ENCODE results near the gene SLC5A4.
A peak's percentile ranks its signal among the peaks of the same experiment; 100 is the strongest.
"Not testable (repeated sequence)": the region's sequence is repeated elsewhere in the genome, so short reads cannot be mapped to it uniquely, and the experiment has no call there.

Gene SLC5A4

GRCh38 chr22:32255217-32255616 is at the start of gene SLC5A4:
Gene SLC5A4 (minus strand): TSS chr22:32255347. CDS start chr22:32255329, 18 bp downstream.
- in situ Hi-C loops (cut with HindIII; ENCODE audit: low pct_ligation_motif_present, low pct_unique_long_range_greater_than_20kb, low sequenced_read_pairs), result no loop called here
- DNase-seq, result no peak

GRCh38 chr22:32293921-32294320 is 38.8 kb upstream of the SLC5A4 start:
- DNase-seq, result not testable (repeated sequence)

DNA sequence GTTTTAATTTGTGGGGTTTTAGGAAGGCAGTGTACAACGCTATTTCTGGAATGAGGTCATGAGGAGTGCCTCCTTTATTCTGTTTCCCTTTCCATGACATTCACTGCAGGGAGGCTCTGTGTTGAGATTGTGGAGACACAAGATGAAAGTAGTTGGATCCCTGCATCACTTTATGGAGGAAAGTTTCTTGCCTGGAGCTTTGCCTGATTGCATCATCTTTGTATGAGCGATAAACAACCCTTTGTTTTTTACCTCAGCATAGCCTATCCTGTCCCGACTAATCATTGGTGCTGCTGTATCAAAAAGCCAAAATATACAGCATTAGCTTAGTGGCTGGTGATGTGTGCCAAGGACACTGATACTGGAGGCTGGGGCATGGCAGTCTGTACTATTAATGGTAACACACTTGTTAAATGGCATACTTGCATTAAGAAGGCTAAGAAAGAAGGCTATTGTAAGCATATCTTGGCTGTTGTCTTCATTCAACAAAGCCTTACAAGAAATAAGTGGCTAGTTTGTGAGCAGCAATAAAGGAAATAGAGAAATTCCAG is 31.2 kb upstream of the SLC5A4 start:
- DNase-seq, result no peak
- in situ Hi-C loops (cut with HindIII; ENCODE audit: low pct_ligation_motif_present, low pct_unique_long_range_greater_than_20kb, low sequenced_read_pairs), result no loop called here

More at GRCh38 chr22:32293921-32294320, 38.8 kb upstream of the SLC5A4 start:
- in situ Hi-C loops (cut with HindIII; ENCODE audit: low pct_ligation_motif_present, low pct_unique_long_range_greater_than_20kb, low sequenced_read_pairs), result not testable (repeated sequence)

- in situ Hi-C loops (cut with HindIII; ENCODE audit: low pct_ligation_motif_present, low pct_unique_long_range_greater_than_20kb, low sequenced_read_pairs), result no loop called here
- DNase-seq, result peak; percentile 68
These were observed 25.9 kb upstream of the SLC5A4 start for GRCh38 chr22:32281072-32281471.

DNA sequence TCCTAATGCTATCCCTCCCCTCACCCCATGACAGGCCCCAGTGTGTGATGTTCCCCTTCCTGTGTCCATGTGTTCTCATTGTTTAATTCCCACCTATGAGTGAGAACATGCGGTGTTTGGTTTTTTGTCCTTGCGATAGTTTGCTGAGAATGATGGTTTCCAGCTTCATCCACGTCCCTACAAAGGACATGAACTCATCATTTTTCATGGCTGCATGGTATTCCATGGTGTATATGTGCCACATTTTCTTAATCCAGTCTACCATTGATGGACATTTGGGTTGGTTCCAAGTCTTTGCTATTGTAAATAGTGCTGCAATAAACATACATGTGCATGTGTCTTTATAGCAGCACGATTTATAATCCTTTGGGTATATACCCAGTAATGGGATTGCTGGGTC is 20.2 kb upstream of the SLC5A4 start:
- DNase-seq; in situ Hi-C loops (cut with HindIII; ENCODE audit: low pct_ligation_motif_present, low pct_unique_long_range_greater_than_20kb, low sequenced_read_pairs): not testable (repeated sequence)

GRCh38 chr22:32271389-32271788 is 16.2 kb upstream of the SLC5A4 start:
- no peak for DNase-seq
- in situ Hi-C loops (cut with HindIII; ENCODE audit: low pct_ligation_motif_present, low pct_unique_long_range_greater_than_20kb, low sequenced_read_pairs), result no loop called here

- in situ Hi-C loops (cut with HindIII; ENCODE audit: low pct_ligation_motif_present, low pct_unique_long_range_greater_than_20kb, low sequenced_read_pairs), result no loop called here
- no peak for DNase-seq
These were observed 15.7 kb upstream of the SLC5A4 start for GRCh38 chr22:32270641-32271369.

DNA sequence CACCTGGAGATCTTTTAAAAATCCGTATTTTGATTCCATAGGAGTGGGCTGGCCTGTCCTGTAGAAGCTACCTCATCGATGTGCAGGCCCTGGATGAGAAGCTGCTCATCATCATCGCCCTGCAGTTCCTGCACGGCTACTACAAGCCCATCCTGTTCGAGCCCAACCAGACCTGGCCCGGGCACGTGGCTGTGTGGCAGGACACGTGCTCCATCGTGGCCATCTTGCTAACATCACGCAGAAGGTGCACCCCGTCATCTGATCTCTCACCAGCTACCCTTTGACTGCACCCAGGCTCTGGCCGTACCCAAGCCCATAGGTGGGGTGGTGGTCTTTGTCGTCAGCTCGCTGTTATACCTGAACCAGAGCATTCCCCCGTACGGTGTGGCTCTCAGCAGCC is 14.2 kb upstream of the SLC5A4 start:
- no peak for DNase-seq
- in situ Hi-C loops (cut with HindIII; ENCODE audit: low pct_ligation_motif_present, low pct_unique_long_range_greater_than_20kb, low sequenced_read_pairs), result no loop called here

DNA sequence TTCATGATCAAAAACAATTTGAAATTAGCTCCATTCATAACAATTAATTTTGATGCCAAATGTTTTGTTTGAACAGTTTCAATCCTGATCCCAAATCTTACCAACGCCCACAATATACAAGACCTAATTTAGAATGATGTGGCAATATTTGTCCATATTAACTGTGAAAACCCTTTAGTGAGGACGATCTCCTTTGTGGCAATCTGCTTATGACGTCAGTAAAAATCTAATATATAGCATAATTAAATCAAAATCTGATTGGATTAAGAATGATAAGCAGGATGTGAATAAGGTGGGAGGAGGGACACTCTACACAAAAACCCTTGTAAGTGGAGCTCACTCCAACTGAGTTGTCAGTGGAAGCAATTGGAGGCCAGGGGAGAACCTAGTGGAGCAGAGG is 11.9 kb upstream of the SLC5A4 start:
- in situ Hi-C loops (cut with HindIII; ENCODE audit: low pct_ligation_motif_present, low pct_unique_long_range_greater_than_20kb, low sequenced_read_pairs), result no loop called here
- no peak for DNase-seq

DNA sequence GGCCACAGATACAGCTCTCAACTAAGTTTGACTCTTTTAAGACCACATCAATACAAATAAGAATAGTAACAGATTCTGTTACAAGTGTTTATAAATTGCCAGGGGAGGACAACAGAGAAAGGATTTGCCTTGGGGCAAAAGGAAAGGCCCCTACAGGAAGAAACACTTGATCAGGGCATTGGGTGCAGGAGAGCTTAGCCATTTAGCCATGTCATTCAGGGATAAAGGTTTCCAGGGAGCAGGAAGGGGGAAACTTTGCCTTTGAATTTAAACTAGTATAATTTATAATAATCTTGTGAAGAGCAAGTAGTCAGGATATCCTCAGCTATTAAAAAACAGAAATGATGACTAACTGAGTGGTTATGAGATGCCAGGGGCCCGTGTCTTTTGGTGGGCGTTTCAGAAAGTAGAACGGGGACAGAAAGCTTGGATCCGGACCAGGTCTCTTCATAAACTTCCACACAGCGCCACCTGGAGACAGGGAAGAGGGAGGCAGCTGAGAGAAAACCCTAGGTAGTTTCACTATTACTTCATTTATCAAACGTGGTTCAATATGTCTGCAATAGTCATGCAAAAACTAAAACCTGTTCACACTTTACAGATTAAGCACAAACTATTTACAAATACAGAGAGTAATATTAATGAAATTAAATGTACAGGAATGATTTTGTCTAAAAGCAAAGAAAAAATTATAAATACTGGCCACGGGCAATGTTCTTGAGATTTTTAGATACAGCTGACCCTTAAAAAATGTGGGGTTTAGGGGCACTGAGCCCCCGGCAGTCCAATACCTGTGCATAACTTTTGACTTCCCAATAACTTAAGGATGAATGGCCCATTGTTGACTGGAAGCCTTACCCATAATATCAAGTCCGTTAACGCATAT is 11.0 kb upstream of the SLC5A4 start:
- DNase-seq, result peak; percentile 73
- in situ Hi-C loops (cut with HindIII; ENCODE audit: low pct_ligation_motif_present, low pct_unique_long_range_greater_than_20kb, low sequenced_read_pairs), result no loop called here

DNA sequence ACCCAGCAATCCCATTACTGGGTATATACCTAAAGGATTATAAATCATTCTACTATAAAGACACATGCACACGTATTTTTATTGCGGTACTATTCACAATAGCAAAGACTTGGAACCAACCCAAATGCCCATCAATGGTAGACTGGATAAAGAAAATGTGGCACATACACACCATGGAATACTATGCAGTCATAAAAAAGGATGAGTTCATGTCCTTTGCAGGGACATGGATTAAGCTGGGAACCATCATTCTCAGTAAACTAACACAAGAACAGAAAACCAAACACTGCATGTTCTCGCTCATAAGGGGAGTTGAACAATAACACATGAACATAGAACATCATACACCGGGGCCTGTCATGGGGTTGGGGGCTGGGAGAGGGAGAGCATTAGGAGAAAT is 8.5 kb upstream of the SLC5A4 start:
- in situ Hi-C loops (cut with HindIII; ENCODE audit: low pct_ligation_motif_present, low pct_unique_long_range_greater_than_20kb, low sequenced_read_pairs); DNase-seq: not testable (repeated sequence)

DNA sequence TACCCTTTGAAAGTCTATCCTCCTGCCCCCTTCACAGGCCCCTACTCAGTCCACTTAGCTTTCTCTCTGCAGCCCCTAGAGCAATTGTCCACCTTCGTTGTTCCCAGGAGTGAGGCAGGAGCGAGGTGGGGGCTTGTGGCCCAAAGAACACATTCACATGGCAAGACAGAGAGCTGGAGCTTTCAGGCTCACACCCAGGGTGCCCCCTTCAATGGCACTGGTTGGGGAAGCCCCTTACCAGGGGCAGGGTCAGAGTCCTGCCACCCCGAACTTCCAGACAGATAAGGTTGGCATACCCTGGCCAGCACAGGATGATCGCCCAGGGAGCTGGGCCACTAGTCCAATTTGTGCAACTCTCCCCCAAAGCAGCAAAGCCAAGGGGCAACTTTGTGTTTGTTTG is 6.2 kb upstream of the SLC5A4 start:
- no peak for DNase-seq
- in situ Hi-C loops (cut with HindIII; ENCODE audit: low pct_ligation_motif_present, low pct_unique_long_range_greater_than_20kb, low sequenced_read_pairs), result no loop called here

- in situ Hi-C loops (cut with HindIII; ENCODE audit: low pct_ligation_motif_present, low pct_unique_long_range_greater_than_20kb, low sequenced_read_pairs), result no loop called here
- no peak for DNase-seq
These were observed 3.6 kb upstream of the SLC5A4 start for GRCh38 chr22:32258791-32259190.

DNA sequence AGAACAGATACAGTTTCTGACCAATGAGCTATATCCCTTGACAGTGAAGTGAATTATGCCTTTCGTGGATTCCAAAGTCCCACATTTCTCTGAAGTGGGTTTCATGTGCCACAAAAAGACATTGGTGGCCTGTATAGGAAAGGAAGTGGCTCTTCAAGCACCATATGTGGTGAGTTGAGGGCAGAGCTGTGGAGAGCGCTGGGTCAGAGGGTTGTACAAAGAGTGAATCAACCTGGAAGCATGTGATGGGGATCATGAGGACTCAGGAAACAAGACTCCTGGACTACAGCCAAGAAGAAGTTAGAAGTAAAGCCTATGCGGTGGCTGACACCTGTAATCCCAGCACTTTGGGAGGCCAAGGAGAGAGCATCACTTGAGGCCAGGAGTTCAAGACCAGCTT is 579 bp upstream of the SLC5A4 start:
- in situ Hi-C loops (cut with HindIII; ENCODE audit: low pct_ligation_motif_present, low pct_unique_long_range_greater_than_20kb, low sequenced_read_pairs), result no loop called here
- no peak for DNase-seq

GRCh38 chr22:32249231-32249630 is 5.9 kb downstream of the SLC5A4 start:
- in situ Hi-C loops (cut with HindIII; ENCODE audit: low pct_ligation_motif_present, low pct_unique_long_range_greater_than_20kb, low sequenced_read_pairs), result no loop called here
- DNase-seq, result no peak

DNA sequence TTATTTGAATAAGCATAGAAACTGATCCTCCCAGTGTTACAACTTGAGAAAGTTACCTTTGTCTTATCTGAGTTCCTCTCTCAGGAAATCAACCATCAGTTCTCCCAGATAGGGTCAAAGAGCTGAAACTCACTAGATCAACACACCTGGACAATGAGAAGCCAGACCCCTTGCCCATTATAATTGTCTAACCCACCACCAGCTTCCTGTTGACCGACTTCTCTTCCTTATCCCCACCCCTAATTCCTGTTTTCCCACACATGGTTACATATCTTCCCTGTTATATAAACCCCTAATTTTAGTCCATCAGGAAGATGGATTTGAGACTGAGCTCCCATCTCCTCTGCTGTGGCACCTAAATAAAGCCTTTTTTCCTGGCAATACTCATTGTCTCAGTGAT is 6.9 kb downstream of the SLC5A4 start:
- DNase-seq, result no peak
- in situ Hi-C loops (cut with HindIII; ENCODE audit: low pct_ligation_motif_present, low pct_unique_long_range_greater_than_20kb, low sequenced_read_pairs), result no loop called here

- DNase-seq, result no peak
- in situ Hi-C loops (cut with HindIII; ENCODE audit: low pct_ligation_motif_present, low pct_unique_long_range_greater_than_20kb, low sequenced_read_pairs), result no loop called here
These were observed 9.0 kb downstream of the SLC5A4 start for GRCh38 chr22:32246166-32246565.

DNA sequence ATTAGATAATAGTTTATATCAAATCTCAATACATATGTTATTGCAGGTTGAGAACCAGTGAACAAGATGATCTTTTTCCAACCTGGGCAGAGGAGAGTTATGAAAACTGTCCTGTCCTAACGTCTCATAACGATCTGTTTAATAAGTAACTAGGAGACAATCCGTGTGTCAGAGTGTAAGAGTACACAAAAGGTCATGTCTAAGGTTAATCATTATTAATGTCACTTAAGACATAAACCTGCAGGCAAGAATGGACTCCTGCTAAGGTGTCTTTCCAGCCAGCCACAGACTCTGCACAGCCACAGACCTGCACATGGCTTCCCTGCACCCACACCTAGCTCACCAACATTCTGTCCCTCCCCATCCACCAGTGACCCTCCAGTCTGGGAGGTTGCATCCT is 10.1 kb downstream of the SLC5A4 start:
- DNase-seq, result peak; percentile 1
- in situ Hi-C loops (cut with HindIII; ENCODE audit: low pct_ligation_motif_present, low pct_unique_long_range_greater_than_20kb, low sequenced_read_pairs), result no loop called here

DNA sequence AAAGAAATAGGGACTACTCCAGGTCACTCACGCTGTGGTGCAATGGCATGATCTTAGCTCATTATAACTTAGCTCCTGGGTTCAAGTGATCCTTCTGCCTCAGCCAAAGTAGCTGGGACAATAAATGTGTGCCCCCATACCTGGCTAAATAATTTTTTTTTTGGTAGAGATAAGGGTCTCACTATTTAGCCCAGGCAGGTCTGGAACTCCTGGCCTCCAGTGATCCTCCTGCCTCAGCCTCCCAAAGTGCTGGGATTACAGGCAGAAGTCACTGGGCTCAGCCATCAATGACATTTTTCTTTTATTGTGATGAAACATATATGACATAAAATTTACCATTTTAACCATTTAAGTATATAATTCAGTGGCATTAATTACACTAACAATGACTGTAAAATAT is 10.6 kb downstream of the SLC5A4 start:
- in situ Hi-C loops (cut with HindIII; ENCODE audit: low pct_ligation_motif_present, low pct_unique_long_range_greater_than_20kb, low sequenced_read_pairs), result no loop called here
- no peak for DNase-seq
